H1 (cell line): ENCODE results near the gene HOXB9. TPM values are rescaled to one million over a fixed set of nuclear protein-coding genes. Genes with fewer than 3 reads are reported as not detected.

Experiments
- BRCA1 ChIP-seq: IDR thresholded peaks from 2 replicates; pipeline ENCODE4 v1.6.1; 2012; ENCODE audit warnings: low read depth, low read length, improper control_type of control experiment
- CEBPB ChIP-seq: IDR thresholded peaks from 2 replicates; pipeline ENCODE4 v1.6.1; 2012; ENCODE audit warnings: low read depth, low read length
- CREB1 ChIP-seq: IDR thresholded peaks from 2 replicates; pipeline ENCODE4 v1.6.1; 2012; ENCODE audit warnings: inconsistent platforms
- E2F6 ChIP-seq: IDR thresholded peaks from 2 replicates; pipeline ENCODE4 v1.6.1; 2012; ENCODE audit warnings: inconsistent platforms
- EZH2 ChIP-seq: fragments of 200-600 bp; sonication (generic); IDR thresholded peaks from 2 replicates; pipeline ENCODE4 v1.7.1; 2012; ENCODE audit warnings: low read depth, mild to moderate bottlenecking, moderate library complexity, low read length, inconsistent platforms; ENCODE audit not compliant: severe bottlenecking
- GABPA ChIP-seq: IDR thresholded peaks from 2 replicates; pipeline ENCODE4 v1.6.1; 2011; ENCODE audit warnings: mild to moderate bottlenecking, low read length, moderate library complexity, borderline replicate concordance; ENCODE audit not compliant: insufficient read depth
- HDAC2 ChIP-seq, 2 experiments: fragments of 300-600 bp in 1 of 2; sonication (generic) in 1 of 2; IDR thresholded peaks; 2 replicates each; pipeline ENCODE4 v1.6.1; 2011 to 2012; ENCODE audit warnings: low read depth in 2 of 2, low read length in 2 of 2, mild to moderate bottlenecking in 2 of 2, moderate library complexity in 2 of 2, borderline replicate concordance in 1 of 2, inconsistent platforms in 1 of 2
- KDM1A ChIP-seq: fragments of 200-600, 300-600 bp; sonication (generic); IDR thresholded peaks from 2 replicates; pipeline ENCODE4 v1.7.1; 2016; ENCODE audit warnings: mild to moderate bottlenecking, low read length, borderline replicate concordance
- POU5F1 ChIP-seq: IDR thresholded peaks from 2 replicates; pipeline ENCODE4 v1.6.1; 2011; ENCODE audit warnings: low read depth, mild to moderate bottlenecking, low read length, moderate library complexity
- SP4 ChIP-seq: IDR thresholded peaks from 2 replicates; pipeline ENCODE4 v1.6.1; 2012; ENCODE audit warnings: low read length, inconsistent platforms
- polyA plus RNA-seq, 7 experiments: library from polyadenylated mRNA; depleted of rRNA in 3 of 7; stranded (reverse) in 5 of 7; unstranded in 2 of 7; fragments of >200 nt in 5 of 7; fragments of 200-250 nt in 2 of 7; gene quantifications; 1 replicate in 5 of 7; 2 replicates in 1 of 7; 4 replicates in 1 of 7; pipeline versions ENCODE4 v1.2.1 to v1.2.3, GENCODE V29; 2011 to 2013; ENCODE audit warnings: missing spikeins in 2 of 7, mixed read lengths in 2 of 7
- total RNA-seq: library from RNA; stranded (reverse); fragmentation: NEBNext Ultra II Directional; extraction: Animal tissue kit (Norgen Biotek cat#: 25700); gene quantifications from 2 replicates; pipeline ENCODE4 v1.2.1, GENCODE V29; 2021

Gene HOXB9
- total and polyA plus RNA-seq, 2 of the 8 experiments (the other 6 are each of a cell fraction or from before 2014, with no cell fraction given) = not detected

- TF ChIP-seq E2F6 (no peak), SP4 (no peak), CEBPB (no peak), BRCA1 (no peak), HDAC2 (IDR thresholded peaks at IDR 0.05; ENCODE audit: borderline replicate concordance in 1 of 2, low read depth in 2 of 2, low read length in 2 of 2) (no peak), EZH2 (peak; percentile 75), KDM1A (no peak), GABPA (no peak), POU5F1 (no peak), CREB1 (no peak)
Observed at GRCh38 chr17:48600244-48601098, 25.7 kb downstream of the HOXB9 start (continued).
